Liver (tissue), 9 donors: ENCODE results near the gene ARSJ. TPM values are rescaled to one million over a fixed set of nuclear protein-coding genes. Genes with fewer than 3 reads are reported as not detected.

Source experiments
- DNase-seq: peaks from one replicate; pipeline ENCODE4 v3.0.0-alpha.2; 2017; ENCODE audit warnings: low spot score
- H3K27ac ChIP-seq, 2 donors: one replicate each; pipeline ENCODE4 v1.7.0; 2013; ENCODE audit warnings: inconsistent platforms in 2 of 2, low read length in 2 of 2, control low read depth in 1 of 2, low read depth in 1 of 2, mild to moderate bottlenecking in 1 of 2
- H3K27me3 ChIP-seq, 4 donors: one replicate each; pipeline versions ENCODE4 v1.6.1 to v1.7.0; 2013; ENCODE audit warnings: low read length in 3 of 4, inconsistent platforms in 1 of 4, mild to moderate bottlenecking in 1 of 4, moderate library complexity in 1 of 4; ENCODE audit not compliant: control insufficient read depth in 4 of 4, insufficient read depth in 4 of 4
- H3K36me3 ChIP-seq, 4 donors: one replicate each; pipeline versions ENCODE4 v1.6.1 to v1.7.0; 2013; ENCODE audit warnings: low read length in 3 of 4, mild to moderate bottlenecking in 3 of 4, low read depth in 1 of 4, moderate library complexity in 1 of 4; ENCODE audit not compliant: control insufficient read depth in 4 of 4, insufficient read depth in 3 of 4
- H3K4me1 ChIP-seq, 4 donors: one replicate each; pipeline versions ENCODE4 v1.6.1 to v1.7.0; 2013; ENCODE audit warnings: low read length in 3 of 4, mild to moderate bottlenecking in 3 of 4, moderate library complexity in 1 of 4; ENCODE audit not compliant: control insufficient read depth in 4 of 4, insufficient read depth in 4 of 4
- H3K4me3 ChIP-seq, 3 donors: one replicate each; pipeline versions ENCODE4 v1.6.1 to v1.7.0; 2013; ENCODE audit warnings: low read length in 3 of 3, control low read depth in 1 of 3, low read depth in 1 of 3, mild to moderate bottlenecking in 1 of 3
- H3K9ac ChIP-seq, 2 donors: one replicate each; pipeline ENCODE4 v1.7.0; 2013; ENCODE audit warnings: low read length in 2 of 2, mild to moderate bottlenecking in 2 of 2, moderate library complexity in 2 of 2, control low read depth in 1 of 2, low read depth in 1 of 2
- H3K9me3 ChIP-seq, 4 donors: one replicate each; pipeline versions ENCODE4 v1.6.1 to v1.7.0; 2013; ENCODE audit warnings: low read length in 3 of 4; ENCODE audit not compliant: control insufficient read depth in 4 of 4
- ATF3 ChIP-seq: IDR thresholded peaks from 2 replicates; pipeline ENCODE4 v1.6.1; 2016; ENCODE audit warnings: antibody characterized with exemption
- CTCF ChIP-seq: fragments of 150-350 bp; IDR thresholded peaks from 2 replicates; pipeline ENCODE4 v1.5.1; 2017; ENCODE audit warnings: improper control_type of control experiment, low read depth, low read length; ENCODE audit not compliant: missing input control
- EGR1 ChIP-seq, 2 donors: IDR thresholded peaks; 2 replicates each; pipeline ENCODE4 v1.6.1; 2016 to 2018; ENCODE audit warnings: antibody characterized with exemption in 2 of 2, low read depth in 2 of 2
- FOXA1 ChIP-seq: IDR thresholded peaks from 2 replicates; pipeline ENCODE4 v1.6.1; 2016; ENCODE audit warnings: antibody characterized with exemption
- FOXA2 ChIP-seq: IDR thresholded peaks from 2 replicates; pipeline ENCODE4 v1.6.1; 2016; ENCODE audit warnings: antibody characterized with exemption
- GABPA ChIP-seq, 2 donors: IDR thresholded peaks in 1 of 2; conservative IDR thresholded peaks in 1 of 2; 2 replicates each; pipeline ENCODE4 v1.6.1; 2016; ENCODE audit warnings: antibody characterized with exemption in 2 of 2, mild to moderate bottlenecking in 1 of 2, moderate library complexity in 1 of 2
- HNF4A ChIP-seq, 2 donors: conservative IDR thresholded peaks; 2 replicates each; pipeline ENCODE4 v1.6.1; 2016; ENCODE audit warnings: antibody characterized with exemption in 2 of 2, mild to moderate bottlenecking in 2 of 2
- HNF4G ChIP-seq: IDR thresholded peaks from 2 replicates; pipeline ENCODE4 v1.6.1; 2016; ENCODE audit warnings: antibody characterized with exemption
- JUND ChIP-seq, 2 donors: IDR thresholded peaks; 2 replicates each; pipeline ENCODE4 v1.6.1; 2016; ENCODE audit warnings: antibody characterized with exemption in 2 of 2
- MAX ChIP-seq: IDR thresholded peaks from 2 replicates; pipeline ENCODE4 v1.6.1; 2016; ENCODE audit warnings: antibody characterized with exemption
- NR2F2 ChIP-seq: IDR thresholded peaks from 2 replicates; pipeline ENCODE4 v1.6.1; 2016; ENCODE audit warnings: antibody characterized with exemption
- RAD21 ChIP-seq, 2 donors: IDR thresholded peaks; 2 replicates each; pipeline ENCODE4 v1.6.1; 2016; ENCODE audit warnings: antibody characterized with exemption in 2 of 2, mild to moderate bottlenecking in 2 of 2
- REST ChIP-seq: IDR thresholded peaks from 2 replicates; pipeline ENCODE4 v1.6.1; 2016; ENCODE audit warnings: antibody characterized with exemption, mild to moderate bottlenecking
- RXRA ChIP-seq, 2 donors: IDR thresholded peaks; 2 replicates each; pipeline ENCODE4 v1.6.1; 2017 to 2018; ENCODE audit warnings: antibody characterized with exemption in 2 of 2, mild to moderate bottlenecking in 1 of 2
- SP1 ChIP-seq: IDR thresholded peaks from 2 replicates; pipeline ENCODE4 v1.6.1; 2018; ENCODE audit warnings: antibody characterized with exemption, mild to moderate bottlenecking
- TAF1 ChIP-seq: conservative IDR thresholded peaks from 2 replicates; pipeline ENCODE4 v1.6.1; 2016; ENCODE audit warnings: antibody characterized with exemption, mild to moderate bottlenecking
- YY1 ChIP-seq: IDR thresholded peaks from 2 replicates; pipeline ENCODE4 v1.6.1; 2016; ENCODE audit warnings: antibody characterized with exemption, mild to moderate bottlenecking
- ZBTB33 ChIP-seq: IDR thresholded peaks from 2 replicates; pipeline ENCODE4 v1.6.1; 2016; ENCODE audit warnings: antibody characterized with exemption
- WGBS: extraction: QIAGEN DNeasy Blood & Tissue Kit; methylation state at CpG from one replicate; pipeline ENCODE4 v1.1.7; 2013; 5-methylcytosine and 5-hydroxymethylcytosine counted together
- polyA plus RNA-seq, 2 donors: library from polyadenylated mRNA; stranded (reverse) in 1 of 2; unstranded in 1 of 2; fragments of 200-250 nt in 1 of 2; fragments of >200 nt in 1 of 2; fragmentation: Nextera tagmentation in 1 of 2; extraction: Ambion mirVana in 1 of 2; gene quantifications; one replicate each; pipeline versions ENCODE4 v1.2.1 to v1.2.3, GENCODE V29; 2013 to 2015
- total RNA-seq, 2 donors: library from RNA; depleted of rRNA; stranded (reverse); fragments of >200 nt; gene quantifications; one replicate each; pipeline ENCODE4 v1.2.3, GENCODE V29; 2014
- donor health status: healthy.
- donor health status: healthy.
- donor health status: healthy.
- donor health status: healthy.
- donor health status: healthy.

The ARSJ gene
- total and polyA plus RNA-seq, 4 donors, result 0.56 to 1.8 (median 0.95) TPM

- Histone ChIP-seq H3K9ac (no peak overlapping the region), H3K27me3 (no peaks in the 10 kb centered on the region), H3K9me3 (no peaks in the 10 kb centered on the region), H3K4me3 (no peak overlapping the region), H3K4me1 (no peaks in the 10 kb centered on the region), H3K36me3 (no peaks in the 10 kb centered on the region), H3K27ac (no peak overlapping the region)
- no peak for DNase-seq
- TF ChIP-seq MAX, result no peak
- no peak for TF ChIP-seq FOXA2
- TF ChIP-seq JUND (IDR thresholded peaks at IDR 0.05), result no peak
- no peak for TF ChIP-seq EGR1 (IDR thresholded peaks at IDR 0.05; ENCODE audit: low read depth in 2 of 2)
- no peak for TF ChIP-seq HNF4G
- TF ChIP-seq FOXA1, result no peak
- no peak for TF ChIP-seq ZBTB33
- TF ChIP-seq HNF4A (conservative IDR thresholded peaks at IDR 0.05), result no peak
- no peak for TF ChIP-seq ATF3
- no peak for TF ChIP-seq RXRA (IDR thresholded peaks at IDR 0.05)
- no peak for TF ChIP-seq GABPA (IDR thresholded peaks at IDR 0.05 in 1 of 2, conservative IDR thresholded peaks at IDR 0.05 in 1 of 2)
- no peak for TF ChIP-seq NR2F2
- TF ChIP-seq YY1, result no peak
- no peak for TF ChIP-seq REST
- TF ChIP-seq CTCF, result no peak
- no peak for TF ChIP-seq RAD21 (IDR thresholded peaks at IDR 0.05)
- no peak for TF ChIP-seq TAF1
- TF ChIP-seq SP1, result no peak
Measured at GRCh38 chr4:114027596-114027995, 48.1 kb upstream of the ARSJ start.

GRCh38 chr4:114026447-114026846, 47.0 kb upstream of the ARSJ start:
- Histone ChIP-seq H3K9me3 (no peaks in the 10 kb centered on the region), H3K9ac (no peak overlapping the region), H3K4me1 (no peaks in the 10 kb centered on the region), H3K27ac (no peak overlapping the region), H3K27me3 (no peaks in the 10 kb centered on the region), H3K4me3 (no peak overlapping the region), H3K36me3 (no peaks in the 10 kb centered on the region)
- no peak for TF ChIP-seq NR2F2
- no peak for TF ChIP-seq TAF1
- no peak for TF ChIP-seq HNF4A (conservative IDR thresholded peaks at IDR 0.05)
- TF ChIP-seq ZBTB33, result no peak
- TF ChIP-seq JUND (IDR thresholded peaks at IDR 0.05), result no peak
- no peak for TF ChIP-seq REST
- TF ChIP-seq YY1, result no peak
- TF ChIP-seq EGR1 (IDR thresholded peaks at IDR 0.05; ENCODE audit: low read depth in 2 of 2), result no peak
- no peak for DNase-seq
- WGBS, result 88% methylated on average over 3 of the region's 3 CpGs
